GM20431 (cell line): ENCODE results near the gene PLB1.

ENCODE experiments used
- in situ Hi-C: fragments of 300-500 bp; cut with MseI, MboI; formaldehyde crosslinking; loops from one replicate; pipeline ENCODE4 v1.15.0; 2020; ENCODE audit warnings: low sequenced_read_pairs; ENCODE audit not compliant: unreplicated experiment

The PLB1 gene

GRCh38 chr2:28557389-28558131 is 61.7 kb downstream of the PLB1 start:
- in situ Hi-C loops = no loop called here

GRCh38 chr2:28558158-28558820 is 62.4 kb downstream of the PLB1 start:
- in situ Hi-C loops = no loop called here

- in situ Hi-C loops = no loop called here
Observed at GRCh38 chr2:28558918-28559317, 63.1 kb downstream of the PLB1 start.

GRCh38 chr2:28563869-28564268 is 68.0 kb downstream of the PLB1 start:
- in situ Hi-C loops = no loop called here

GRCh38 chr2:28564346-28564745 is 68.5 kb downstream of the PLB1 start:
- in situ Hi-C loops = no loop called here

GRCh38 chr2:28565033-28565432 is 69.2 kb downstream of the PLB1 start:
- in situ Hi-C loops = no loop called here

- in situ Hi-C loops = no loop called here
Observed at GRCh38 chr2:28565720-28566295, 69.9 kb downstream of the PLB1 start.

GRCh38 chr2:28566521-28567041 is 70.7 kb downstream of the PLB1 start:
- in situ Hi-C loops = no loop called here

- in situ Hi-C loops = no loop called here
Observed at GRCh38 chr2:28567061-28567471, 71.2 kb downstream of the PLB1 start.

GRCh38 chr2:28568036-28568435 is 72.2 kb downstream of the PLB1 start:
- in situ Hi-C loops = no loop called here

GRCh38 chr2:28568533-28568932 is 72.7 kb downstream of the PLB1 start:
- in situ Hi-C loops = no loop called here

GRCh38 chr2:28570431-28570830 is 74.6 kb downstream of the PLB1 start:
- in situ Hi-C loops = no loop called here

GRCh38 chr2:28576714-28577113 is 80.9 kb downstream of the PLB1 start:
- in situ Hi-C loops = loop anchor here (25.0 kb wide), 1 partner anchor 186 kb away; the partner anchor contains the start of gene PPP1CB

GRCh38 chr2:28577791-28578680 is 82.2 kb downstream of the PLB1 start:
- in situ Hi-C loops = loop anchor here (25.0 kb wide), 1 partner anchor 184 kb away; the partner anchor contains the start of gene PPP1CB

GRCh38 chr2:28578774-28579173 is 82.9 kb downstream of the PLB1 start:
- in situ Hi-C loops = loop anchor here (25.0 kb wide), 1 partner anchor 184 kb away; the partner anchor contains the start of gene PPP1CB

- in situ Hi-C loops = loop anchor here (25.0 kb wide), 1 partner anchor 183 kb away; the partner anchor contains the start of gene PPP1CB
Observed at GRCh38 chr2:28579606-28580005, 83.7 kb downstream of the PLB1 start.

GRCh38 chr2:28580078-28580477 is 84.2 kb downstream of the PLB1 start:
- in situ Hi-C loops = loop anchor here (25.0 kb wide), 1 partner anchor 182 kb away; the partner anchor contains the start of gene PPP1CB

GRCh38 chr2:28581312-28581711 is 85.5 kb downstream of the PLB1 start:
- in situ Hi-C loops = loop anchor here (25.0 kb wide), 1 partner anchor 181 kb away; the partner anchor contains the start of gene PPP1CB

GRCh38 chr2:28582152-28582551 is 86.3 kb downstream of the PLB1 start:
- in situ Hi-C loops = loop anchor here (25.0 kb wide), 1 partner anchor 180 kb away; the partner anchor contains the start of gene PPP1CB
